ENCODE data around the gene NSUN5.
"Not testable (repeated sequence)": the region's sequence is repeated elsewhere in the genome, so short reads cannot be mapped to it uniquely, and the experiment has no call there.

Gene NSUN5

DNA sequence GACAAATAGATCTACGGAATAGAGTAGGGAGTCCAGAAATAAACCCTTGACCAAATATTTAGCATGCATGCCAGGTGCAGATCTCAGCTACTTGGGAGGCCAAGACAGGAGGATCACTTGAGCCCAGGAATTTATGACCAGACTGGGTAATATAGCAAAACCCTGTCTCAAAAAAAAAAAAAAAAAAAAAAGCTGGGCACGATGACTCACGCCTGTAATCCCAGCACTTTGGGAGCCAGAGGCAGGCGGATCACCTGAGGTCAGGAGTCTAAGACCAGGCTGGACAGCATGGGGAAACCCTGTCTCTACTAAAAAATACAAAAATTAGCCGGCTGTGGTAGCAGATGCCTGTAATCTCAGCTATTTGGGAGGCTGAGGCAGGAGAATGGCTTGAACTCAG lies 31.4 kb downstream of the NSUN5 start:
- DNase-seq (ENCODE audit: low read depth), result not testable (repeated sequence)

DNA sequence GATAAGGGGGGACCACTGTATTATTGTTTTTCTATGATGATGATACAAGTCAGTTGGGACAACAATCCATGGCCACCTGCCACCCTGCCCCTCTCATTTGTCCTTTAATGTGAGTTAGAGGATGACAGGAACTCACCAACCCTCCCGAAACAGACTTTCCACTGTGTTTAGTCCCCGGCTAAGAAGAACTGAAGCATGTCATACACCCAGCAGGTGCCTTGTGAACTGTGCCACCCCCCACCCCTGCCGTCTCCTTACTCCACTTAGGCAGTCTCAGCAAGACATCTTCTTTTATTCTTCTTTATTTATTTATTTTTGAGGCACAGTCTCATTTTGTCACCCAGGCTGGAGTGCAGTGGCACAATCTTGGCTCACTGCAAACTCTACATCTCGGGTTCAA lies 40.8 kb downstream of the NSUN5 start:
- not testable (repeated sequence) for DNase-seq (ENCODE audit: low read depth)

DNA sequence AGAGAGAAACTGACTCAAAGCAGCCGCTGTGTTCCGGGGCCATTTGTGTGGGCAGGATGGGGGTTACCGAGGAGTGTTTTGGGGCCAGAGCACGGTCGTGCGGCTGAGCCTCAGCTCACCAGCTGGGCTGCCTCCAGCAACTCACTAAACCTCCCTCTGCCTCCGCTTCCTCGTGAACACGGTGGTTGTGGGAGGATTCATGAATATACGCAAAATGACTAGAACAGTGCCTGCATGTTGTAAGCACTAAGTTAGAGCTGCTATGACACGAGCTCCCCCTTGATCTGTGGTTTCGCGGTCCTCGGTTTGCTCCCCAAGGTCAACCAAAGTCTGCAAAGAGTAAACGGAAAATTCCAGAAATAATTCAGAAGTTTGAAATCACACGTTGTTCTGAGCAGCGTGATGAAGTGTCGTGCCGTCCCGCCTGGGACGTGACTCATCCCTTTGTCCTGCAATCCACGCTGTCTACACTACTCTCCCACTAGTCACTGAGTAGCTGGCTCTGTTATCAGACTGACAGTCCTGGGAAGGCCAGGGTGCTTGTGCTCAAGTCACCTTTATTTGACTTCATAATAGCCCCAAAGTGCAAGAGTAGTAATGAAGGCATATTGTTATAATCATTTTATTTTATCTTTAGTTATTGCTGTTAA lies 41.8 kb downstream of the NSUN5 start:
- not testable (repeated sequence) for DNase-seq (ENCODE audit: low read depth)

- not testable (repeated sequence) for DNase-seq (ENCODE audit: low read depth)
Measured at GRCh38 chr7:73262416-73262815, 46.2 kb downstream of the NSUN5 start.
